Lung (tissue), 12 donors: ENCODE data around the gene MT1M. TPM values are rescaled to one million over a fixed set of nuclear protein-coding genes. Genes with fewer than 3 reads are reported as not detected.

Experiments used
- ATAC-seq: fragments of 200-7000 bp; cut with Tn5 transposase; one replicate; pipeline ENCODE4 v1.9.1; 2020; ENCODE audit warnings: moderate number of reproducible peaks; ENCODE audit not compliant: insufficient read depth, low FRiP score
- DNase-seq, 3 donors: peaks; one replicate each; pipeline ENCODE4 v3.0.0-alpha.2; 2013 to 2017
- H3K27ac ChIP-seq, 2 donors: one replicate each; pipeline ENCODE4 v1.5.1; 2013; ENCODE audit warnings: mild to moderate bottlenecking in 2 of 2, moderate library complexity in 2 of 2, control low read depth in 1 of 2, inconsistent platforms in 1 of 2, low read depth in 1 of 2, low read length in 1 of 2
- H3K27me3 ChIP-seq, 3 donors: one replicate each; pipeline ENCODE4 v1.5.1; 2013; ENCODE audit warnings: low read length in 2 of 3; ENCODE audit not compliant: control insufficient read depth in 3 of 3, insufficient read depth in 3 of 3
- H3K36me3 ChIP-seq, 4 donors: one replicate each; pipeline ENCODE4 v1.5.1; 2013; ENCODE audit warnings: low read length in 4 of 4, mild to moderate bottlenecking in 1 of 4, moderate library complexity in 1 of 4; ENCODE audit not compliant: control insufficient read depth in 4 of 4, insufficient read depth in 4 of 4
- H3K4me1 ChIP-seq, 5 donors: one replicate each; pipeline ENCODE4 v1.5.1; 2013; ENCODE audit warnings: low read length in 5 of 5, mild to moderate bottlenecking in 2 of 5, moderate library complexity in 1 of 5; ENCODE audit not compliant: control insufficient read depth in 5 of 5, insufficient read depth in 5 of 5
- H3K4me3 ChIP-seq: one replicate; pipeline ENCODE4 v1.5.1; 2013; ENCODE audit warnings: mild to moderate bottlenecking, control low read depth, moderate library complexity
- H3K9ac ChIP-seq, 2 donors: one replicate each; pipeline ENCODE4 v1.5.1; 2013; ENCODE audit warnings: low read length in 2 of 2, control low read depth in 1 of 2; ENCODE audit not compliant: insufficient read depth in 1 of 2
- H3K9me3 ChIP-seq, 4 donors: one replicate each; pipeline ENCODE4 v1.5.1; 2013; ENCODE audit warnings: low read length in 3 of 4, mild to moderate bottlenecking in 1 of 4, moderate library complexity in 1 of 4; ENCODE audit not compliant: control insufficient read depth in 4 of 4, insufficient read depth in 3 of 4
- WGBS, 2 donors: extraction: QIAGEN DNeasy Blood & Tissue Kit; methylation state at CpG; one replicate each; pipeline ENCODE4 v1.1.7; 2013; 5-methylcytosine and 5-hydroxymethylcytosine counted together
- polyA plus RNA-seq, 2 donors: library from polyadenylated mRNA; stranded (reverse); fragments of 200-250 nt; gene quantifications; one replicate each; pipeline ENCODE4 v1.2.1, GENCODE V29; 2013
- total RNA-seq, 2 donors: library from RNA; depleted of rRNA in 1 of 2; stranded (reverse); fragments of >200 nt in 1 of 2; gene quantifications; one replicate each; pipeline ENCODE4 v1.2.1, GENCODE V29; 2014 to 2021
- TF ChIP-seq, protein P1 (sequence below): IDR thresholded peaks from 2 replicates; pipeline ENCODE4 v1.5.1; 2012; ENCODE audit warnings: mild to moderate bottlenecking; ENCODE audit errors: control extremely low read depth, extremely low read depth
- donor health status: control.
- donor health status: control.
- donor health status: Bipolar disorder and iron deficiency.
- donor health status: healthy.
- donor health status: DM: yes; HTN: yes; CAD: no.

Gene MT1M
- total and polyA plus RNA-seq, 4 donors, result 0.88 to 251 (median 43.5) TPM

DNA sequence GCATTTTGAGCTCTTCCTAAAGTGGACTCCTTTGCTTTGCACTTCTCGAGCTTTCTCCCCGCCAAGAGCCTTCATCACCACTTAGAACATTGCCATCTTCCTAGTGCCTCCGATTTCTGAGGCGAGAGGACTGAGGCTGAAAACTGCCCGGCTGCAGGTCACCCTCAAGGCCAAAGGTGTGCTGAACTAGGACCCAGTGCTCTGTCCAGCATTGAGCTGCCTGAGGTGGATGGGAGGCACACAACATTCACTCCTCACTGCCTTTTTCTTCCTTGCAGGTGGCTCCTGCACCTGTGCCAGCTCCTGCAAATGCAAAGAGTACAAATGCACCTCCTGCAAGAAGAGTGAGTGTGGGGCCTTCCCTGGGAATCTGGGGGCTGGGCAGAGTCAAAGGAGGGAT lies 11.4 kb downstream of the MT1M start:
- Histone ChIP-seq H3K4me1 (peaks cover 0 to 7% (median 3%) of the 10 kb centered on the region in 5 donors), H3K9ac (no peak overlapping the region), H3K27ac (no peak overlapping the region), H3K4me3 (no peak overlapping the region), H3K9me3 (no peaks in the 10 kb centered on the region), H3K36me3 (no peaks in the 10 kb centered on the region), H3K27me3 (peaks cover 0 to 94% (median 93%) of the 10 kb centered on the region in 3 donors)
- TF ChIP-seq, protein P1, sequence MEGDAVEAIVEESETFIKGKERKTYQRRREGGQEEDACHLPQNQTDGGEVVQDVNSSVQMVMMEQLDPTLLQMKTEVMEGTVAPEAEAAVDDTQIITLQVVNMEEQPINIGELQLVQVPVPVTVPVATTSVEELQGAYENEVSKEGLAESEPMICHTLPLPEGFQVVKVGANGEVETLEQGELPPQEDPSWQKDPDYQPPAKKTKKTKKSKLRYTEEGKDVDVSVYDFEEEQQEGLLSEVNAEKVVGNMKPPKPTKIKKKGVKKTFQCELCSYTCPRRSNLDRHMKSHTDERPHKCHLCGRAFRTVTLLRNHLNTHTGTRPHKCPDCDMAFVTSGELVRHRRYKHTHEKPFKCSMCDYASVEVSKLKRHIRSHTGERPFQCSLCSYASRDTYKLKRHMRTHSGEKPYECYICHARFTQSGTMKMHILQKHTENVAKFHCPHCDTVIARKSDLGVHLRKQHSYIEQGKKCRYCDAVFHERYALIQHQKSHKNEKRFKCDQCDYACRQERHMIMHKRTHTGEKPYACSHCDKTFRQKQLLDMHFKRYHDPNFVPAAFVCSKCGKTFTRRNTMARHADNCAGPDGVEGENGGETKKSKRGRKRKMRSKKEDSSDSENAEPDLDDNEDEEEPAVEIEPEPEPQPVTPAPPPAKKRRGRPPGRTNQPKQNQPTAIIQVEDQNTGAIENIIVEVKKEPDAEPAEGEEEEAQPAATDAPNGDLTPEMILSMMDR, result no peak
- DNase-seq (no peak), ATAC-seq (no peak)
- 39 to 48% methylated on average over 5 of the region's 5 CpGs for whole genome bisulfite sequencing, 2 donors

DNA sequence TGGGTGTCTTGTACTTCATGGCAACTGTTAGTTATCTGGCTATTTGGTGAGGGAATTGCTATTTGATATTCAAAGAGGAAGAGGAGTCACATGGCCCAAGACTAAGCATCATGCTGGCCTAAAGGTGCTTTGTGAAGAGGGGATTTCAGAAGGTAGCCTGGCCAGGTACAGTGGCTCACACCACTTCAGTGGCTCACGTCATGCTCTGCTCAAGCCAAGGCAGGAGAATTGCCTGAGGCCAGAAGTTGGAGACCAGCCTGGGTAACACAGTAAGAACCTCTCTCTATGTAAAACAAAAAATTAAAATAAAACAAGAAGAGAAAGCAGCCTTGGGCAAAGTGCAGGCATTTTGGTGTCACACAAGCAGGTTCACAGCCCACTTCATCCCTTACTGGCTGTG lies 12.9 kb downstream of the MT1M start:
- Histone ChIP-seq H3K9me3 (no peaks in the 10 kb centered on the region), H3K9ac (no peak overlapping the region), H3K27ac (no peak overlapping the region), H3K4me3 (no peak overlapping the region), H3K36me3 (no peaks in the 10 kb centered on the region), H3K4me1 (peaks cover 0 to 6% (median 0%) of the 10 kb centered on the region in 5 donors), H3K27me3 (peaks cover 0 to 90% (median 88%) of the 10 kb centered on the region in 3 donors)
- TF ChIP-seq, protein P1, result no peak
- DNase-seq (no peak), ATAC-seq (no peak)
- WGBS, 2 donors, result 84 to 97% methylated on average over 1 of the region's 1 CpG

DNA sequence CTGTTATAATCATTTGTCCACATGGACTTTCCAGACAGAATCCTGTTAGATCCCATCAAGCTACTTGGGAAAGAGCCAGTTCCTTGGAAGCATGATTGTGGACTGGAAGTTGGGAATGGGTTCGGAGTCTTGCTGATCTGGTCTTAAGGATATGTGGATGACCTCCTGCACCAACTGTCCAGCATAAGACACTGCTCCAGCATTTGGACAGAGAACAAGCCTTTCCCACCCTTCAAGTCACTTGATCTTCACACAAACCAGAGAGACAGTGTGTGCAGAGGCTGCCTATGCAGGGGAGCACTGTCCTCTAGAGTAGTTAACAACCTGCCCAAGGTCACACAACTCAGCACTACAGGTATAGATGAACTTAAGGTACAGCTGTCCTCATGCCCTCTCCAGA lies 13.4 kb downstream of the MT1M start:
- TF ChIP-seq, protein P1, result no peak
- Histone ChIP-seq H3K4me1 (peaks cover 0 to 6% (median 0%) of the 10 kb centered on the region in 5 donors), H3K27me3 (peaks cover 0 to 85% (median 83%) of the 10 kb centered on the region in 3 donors), H3K27ac (no peak overlapping the region), H3K9ac (no peak overlapping the region), H3K9me3 (no peaks in the 10 kb centered on the region), H3K4me3 (no peak overlapping the region), H3K36me3 (no peaks in the 10 kb centered on the region)
- DNase-seq (no peak), ATAC-seq (no peak)
- 0% methylated on average over 1 of the region's 1 CpG for WGBS, 2 donors
